Chondrocyte (in vitro differentiated cells): Measurements from ENCODE around the gene ACBD6. TPM values are rescaled to one million over a fixed set of nuclear protein-coding genes. Genes with fewer than 3 reads are reported as not detected.

Experiments used
- DNase-seq: peaks from one replicate; pipeline ENCODE4 v3.0.0; 2021; ENCODE audit warnings: mixed read lengths, low spot score
- H3K27ac Mint-ChIP-seq: one replicate; pipeline ENCODE4 v1.8.0; 2021; ENCODE audit warnings: mild to moderate bottlenecking, moderate library complexity, mixed read lengths; ENCODE audit not compliant: unreplicated experiment
- H3K27me3 Mint-ChIP-seq: 2 replicates; pipeline ENCODE4 v1.8.0; 2021; ENCODE audit warnings: low read depth, mixed read lengths
- H3K36me3 Mint-ChIP-seq: 2 replicates; pipeline ENCODE4 v1.8.0; 2021; ENCODE audit warnings: low read depth, mixed read lengths
- H3K4me1 Mint-ChIP-seq: 2 replicates; pipeline ENCODE4 v1.8.0; 2021; ENCODE audit warnings: low read depth, mild to moderate bottlenecking, mixed read lengths
- H3K4me3 Mint-ChIP-seq: one replicate; pipeline ENCODE4 v1.8.0; 2021; ENCODE audit warnings: mild to moderate bottlenecking, moderate library complexity, mixed read lengths; ENCODE audit not compliant: unreplicated experiment
- H3K9me3 Mint-ChIP-seq: 2 replicates; pipeline ENCODE4 v1.8.0; 2021; ENCODE audit warnings: low read depth, mixed read lengths
- total RNA-seq: library from RNA; stranded (reverse); gene quantifications from 3 replicates; pipeline ENCODE4 v1.2.1, GENCODE V29; 2021
- TF ChIP-seq, protein P1 (sequence below): fragments of 200-600 bp; sonication (generic); IDR thresholded peaks from 2 replicates; pipeline ENCODE4 v1.5.0; 2021; ENCODE audit warnings: antibody characterized with exemption, mild to moderate bottlenecking, moderate library complexity

The ACBD6 gene
- total RNA-seq, 1 donor from 2014 or later: 43.4 TPM

GRCh38 chr1:180532854-180533253 is 30.5 kb upstream of the ACBD6 start:
- no peak for DNase-seq
- Mint-ChIP-seq H3K4me3 (no peak overlapping the region), H3K36me3 (no peaks in the 10 kb centered on the region), H3K27me3 (peaks cover 4% of the 10 kb centered on the region), H3K9me3 (no peaks in the 10 kb centered on the region), H3K27ac (no peak overlapping the region), H3K4me1 (peaks cover 32% of the 10 kb centered on the region)
- TF ChIP-seq, protein P1, sequence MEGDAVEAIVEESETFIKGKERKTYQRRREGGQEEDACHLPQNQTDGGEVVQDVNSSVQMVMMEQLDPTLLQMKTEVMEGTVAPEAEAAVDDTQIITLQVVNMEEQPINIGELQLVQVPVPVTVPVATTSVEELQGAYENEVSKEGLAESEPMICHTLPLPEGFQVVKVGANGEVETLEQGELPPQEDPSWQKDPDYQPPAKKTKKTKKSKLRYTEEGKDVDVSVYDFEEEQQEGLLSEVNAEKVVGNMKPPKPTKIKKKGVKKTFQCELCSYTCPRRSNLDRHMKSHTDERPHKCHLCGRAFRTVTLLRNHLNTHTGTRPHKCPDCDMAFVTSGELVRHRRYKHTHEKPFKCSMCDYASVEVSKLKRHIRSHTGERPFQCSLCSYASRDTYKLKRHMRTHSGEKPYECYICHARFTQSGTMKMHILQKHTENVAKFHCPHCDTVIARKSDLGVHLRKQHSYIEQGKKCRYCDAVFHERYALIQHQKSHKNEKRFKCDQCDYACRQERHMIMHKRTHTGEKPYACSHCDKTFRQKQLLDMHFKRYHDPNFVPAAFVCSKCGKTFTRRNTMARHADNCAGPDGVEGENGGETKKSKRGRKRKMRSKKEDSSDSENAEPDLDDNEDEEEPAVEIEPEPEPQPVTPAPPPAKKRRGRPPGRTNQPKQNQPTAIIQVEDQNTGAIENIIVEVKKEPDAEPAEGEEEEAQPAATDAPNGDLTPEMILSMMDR: no peak

GRCh38 chr1:180530501-180530900 is 28.1 kb upstream of the ACBD6 start:
- Mint-ChIP-seq H3K4me1 (peaks cover 47% of the 10 kb centered on the region), H3K27ac (peak overlapping the region; percentile 84), H3K4me3 (no peak overlapping the region), H3K36me3 (no peaks in the 10 kb centered on the region), H3K9me3 (no peaks in the 10 kb centered on the region), H3K27me3 (no peaks in the 10 kb centered on the region)
- TF ChIP-seq, protein P1: no peak
- no peak for DNase-seq

GRCh38 chr1:180528868-180529470 is 26.6 kb upstream of the ACBD6 start:
- Mint-ChIP-seq H3K4me1 (peaks cover 53% of the 10 kb centered on the region), H3K27ac (peak overlapping the region; percentile 59), H3K4me3 (no peak overlapping the region), H3K36me3 (no peaks in the 10 kb centered on the region), H3K9me3 (no peaks in the 10 kb centered on the region), H3K27me3 (no peaks in the 10 kb centered on the region)
- DNase-seq: no peak
- TF ChIP-seq, protein P1: no peak

DNA sequence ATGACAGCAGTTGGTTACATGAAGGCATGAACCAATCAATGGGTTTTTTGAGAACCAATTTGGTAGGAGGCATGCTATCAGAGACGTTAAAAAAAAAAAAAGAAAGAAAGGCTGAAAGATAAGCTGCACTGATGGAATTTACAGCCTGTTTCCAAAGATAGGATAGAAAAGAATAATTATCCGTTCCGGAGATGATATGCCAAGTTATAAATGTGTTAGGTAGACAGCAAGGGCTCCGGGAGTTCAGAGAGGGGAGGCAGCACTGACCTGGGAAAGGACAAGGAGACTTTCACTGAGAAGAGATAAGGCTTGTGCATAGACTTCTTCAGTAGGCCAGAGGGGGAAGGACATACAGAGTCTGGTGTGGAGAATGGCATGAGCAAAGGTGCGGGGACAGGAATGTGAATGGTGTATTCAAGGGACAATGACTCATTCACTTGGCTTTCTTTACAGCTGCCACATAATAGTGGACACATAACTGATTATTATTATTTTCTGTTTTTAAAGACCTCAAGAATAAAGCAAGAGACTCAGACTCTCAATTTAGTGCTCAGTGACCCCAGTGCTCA is 24.8 kb upstream of the ACBD6 start:
- H3K36me3 Mint-ChIP-seq: no peaks in the 10 kb centered on the region

GRCh38 chr1:180525715-180526039 is 23.3 kb upstream of the ACBD6 start:
- Mint-ChIP-seq H3K27ac (no peak overlapping the region), H3K36me3 (no peaks in the 10 kb centered on the region), H3K9me3 (no peaks in the 10 kb centered on the region), H3K4me3 (no peak overlapping the region), H3K27me3 (no peaks in the 10 kb centered on the region), H3K4me1 (peaks cover 51% of the 10 kb centered on the region)
- TF ChIP-seq, protein P1: no peak
- no peak for DNase-seq

More for the DNA sequence above, 24.8 kb upstream of the ACBD6 start:
- TF ChIP-seq, protein P1: no peak
- Mint-ChIP-seq H3K4me1 (peaks cover 50% of the 10 kb centered on the region), H3K27me3 (no peaks in the 10 kb centered on the region), H3K9me3 (no peaks in the 10 kb centered on the region), H3K4me3 (no peak overlapping the region), H3K27ac (no peak overlapping the region)
- DNase-seq: no peak
